Heart right ventricle (tissue), 16 donors: ENCODE data around the gene GAA. TPM values are rescaled to one million over a fixed set of nuclear protein-coding genes. Genes with fewer than 3 reads are reported as not detected.
A peak's percentile ranks its signal among the peaks of the same experiment; 100 is the strongest.

ENCODE experiments used
- ATAC-seq, 8 donors: fragments of 200-7000 bp; cut with Tn5 transposase; one replicate each; pipeline ENCODE4 v1.9.1; 2020; ENCODE audit warnings: mild to moderate bottlenecking in 8 of 8, moderate library complexity in 8 of 8, moderate number of reproducible peaks in 1 of 8
- DNase-seq, 2 donors: peaks; one replicate each; pipeline ENCODE4 v3.0.0-alpha.2; 2020
- H3K27ac ChIP-seq, 10 donors: fragments of 200-600 bp; sonication (generic) in 2 of 10; one replicate each; pipeline versions ENCODE4 v1.5.0 to v1.8.0; 2020 to 2022; ENCODE audit warnings: mild to moderate bottlenecking in 3 of 10
- H3K27me3 ChIP-seq, 7 donors: fragments of 200-600 bp; one replicate each; pipeline ENCODE4 v1.8.0; 2021 to 2022; ENCODE audit warnings: mild to moderate bottlenecking in 2 of 7
- H3K36me3 ChIP-seq, 9 donors: fragments of 200-600 bp; sonication (generic) in 1 of 9; one replicate each; pipeline versions ENCODE4 v1.5.0 to v1.8.0; 2020 to 2022; ENCODE audit warnings: mild to moderate bottlenecking in 2 of 9
- H3K4me1 ChIP-seq, 9 donors: fragments of 200-600 bp; sonication (generic) in 1 of 9; one replicate each; pipeline versions ENCODE4 v1.5.0 to v1.8.0; 2020 to 2022; ENCODE audit warnings: mild to moderate bottlenecking in 4 of 9
- H3K4me3 ChIP-seq, 10 donors: fragments of 200-600 bp; sonication (generic) in 2 of 10; one replicate each; pipeline versions ENCODE4 v1.5.0 to v1.8.0; 2020 to 2022; ENCODE audit warnings: mild to moderate bottlenecking in 7 of 10, moderate library complexity in 2 of 10
- H3K9me3 ChIP-seq, 11 donors: fragments of 200-600 bp in 10 of 11; sonication (generic) in 2 of 11; one replicate each; pipeline versions ENCODE4 v1.5.0 to v1.8.0; 2013 to 2022; ENCODE audit warnings: mild to moderate bottlenecking in 2 of 11, control low read depth in 1 of 11, moderate library complexity in 1 of 11
- WGBS, 2 donors: extraction: QIAGEN DNeasy Blood & Tissue Kit; methylation state at CpG; one replicate each; pipeline ENCODE4 v1.1.7; 2013; ENCODE audit warnings: inconsistent platforms in 1 of 2; 5-methylcytosine and 5-hydroxymethylcytosine counted together
- intact Hi-C, 10 donors: fragments of 100-400 bp; cut with DNase I; formaldehyde crosslinking; loops; one replicate each; pipeline versions ENCODE4 v1.11.1 to v1.14.2; 2022
- polyA plus RNA-seq, 2 donors: library from polyadenylated mRNA; stranded (reverse); fragments of 200-250 nt; gene quantifications; one replicate each; pipeline ENCODE4 v1.2.3, GENCODE V29; 2013
- total RNA-seq, 10 donors: library from RNA; stranded (reverse); fragmentation: NEBNext Ultra II Directional in 3 of 10; extraction: Animal tissue kit (Norgen Biotek cat#: 25700) in 3 of 10; gene quantifications; one replicate each; pipeline versions ENCODE4 v1.2.1 to v1.2.4, GENCODE V29; 2021 to 2023
- TF ChIP-seq, protein P1 (sequence below), 9 donors: fragments of 200-600 bp; sonication (generic) in 2 of 9; IDR thresholded peaks; one replicate each; pipeline versions ENCODE4 v1.5.0 to v1.8.0; 2021 to 2022; ENCODE audit warnings: antibody characterized with exemption in 9 of 9, mild to moderate bottlenecking in 5 of 9, moderate library complexity in 1 of 9
- donor health status: Arrhythmogenic right ventricular cardiomyopathy.
- donor health status: ischemic (EF 13 %, LVEDD 7.1; RV severe dilation, severe dysfunction).
- donor health status: healthy with polysubstance abuse.
- donor health status: DM: no; HTN: yes; CAD: no.
- donor health status: DM: no; HTN: no; CAD: no.
- donor health status: ischemic (EF 25% LVEDD 6.9; RV normal size, moderate dysfunction).
- donor health status: ischemic (EF 25% LVEDD 5.7; RV mildly dilated, moderate dysfunction).
- donor health status: healthy.
- donor health status: DM: yes; HTN: yes; CAD: no.
- donor health status: Ischemic cardiomyopathy.
- donor health status: ischemic (EF 35%, LVEDD 5.7; RV mildly dilated, moderate dysfunction).
- donor health status: nonischemic (EF 11% LVEDD 7.7; RV severe dilation, severe dysfunction).
- donor health status: DM: yes; HTN: yes; CAD: no.
- donor health status: PGD.
- donor health status: ischemic (EF 29% LVEDD 5.4; RV normal size, mild dysfunction).
- donor health status: nonischemic (EF 23%, LVEDD 6.1; RV moderate dilation, normal function).

The GAA gene
- total and polyA plus RNA-seq, 12 donors = 26.4 to 67.7 (median 49.6) TPM

DNA sequence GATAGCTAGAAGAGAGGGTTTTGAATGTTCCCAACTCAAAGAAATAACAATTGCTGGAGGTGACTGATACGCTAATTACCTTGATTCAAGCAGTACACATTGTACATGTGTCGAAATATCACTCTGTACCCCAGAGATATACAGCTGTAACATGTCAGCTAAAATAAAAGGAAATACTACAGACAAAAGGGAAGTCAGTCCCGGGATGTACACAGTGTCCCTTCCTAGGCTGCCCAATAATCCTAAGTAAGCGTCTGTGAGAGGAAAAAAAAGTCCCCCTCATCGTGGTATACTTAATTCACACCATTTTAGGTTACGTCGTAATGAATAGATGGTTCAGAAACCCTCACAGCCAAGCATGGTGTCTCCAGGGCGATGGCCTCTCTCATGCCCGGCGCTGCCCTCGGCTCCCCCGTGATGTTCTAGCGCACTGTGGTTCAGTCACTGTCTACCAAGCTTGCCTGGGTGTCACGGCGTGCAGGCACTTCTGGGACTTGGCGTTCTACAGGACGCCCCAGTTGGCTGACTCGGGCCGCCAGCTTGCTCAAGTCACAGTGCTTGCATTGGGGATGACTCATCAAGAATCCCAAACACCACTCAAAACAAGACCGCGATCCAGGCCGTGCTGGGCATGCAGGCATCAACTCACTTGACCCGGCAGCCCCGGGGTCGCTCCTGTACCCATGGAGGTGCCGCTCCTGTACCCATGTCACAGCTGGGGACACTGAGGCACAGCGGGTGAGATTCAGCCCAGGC lies 37.4 kb upstream of the GAA start:
- Histone ChIP-seq H3K27ac (peak overlapping the region in 2 of 10 donors; percentile 26 to 73), H3K4me1 (peaks cover 6 to 26% (median 9%) of the 10 kb centered on the region in 9 donors), H3K27me3 (no peaks in the 10 kb centered on the region), H3K36me3 (peaks cover 0 to 1% (median 0%) of the 10 kb centered on the region in 9 donors), H3K4me3 (no peak overlapping the region), H3K9me3 (no peaks in the 10 kb centered on the region)
- 88% methylated on average over 27 of the region's 27 CpGs for WGBS, 2 donors
- intact Hi-C loops = no loop called here
- DNase-seq = peak in 1 of 2 donors; percentile 38
- peak in 6 of 8 donors; percentile 5 to 69 (median 23) for ATAC-seq
- TF ChIP-seq, protein P1, sequence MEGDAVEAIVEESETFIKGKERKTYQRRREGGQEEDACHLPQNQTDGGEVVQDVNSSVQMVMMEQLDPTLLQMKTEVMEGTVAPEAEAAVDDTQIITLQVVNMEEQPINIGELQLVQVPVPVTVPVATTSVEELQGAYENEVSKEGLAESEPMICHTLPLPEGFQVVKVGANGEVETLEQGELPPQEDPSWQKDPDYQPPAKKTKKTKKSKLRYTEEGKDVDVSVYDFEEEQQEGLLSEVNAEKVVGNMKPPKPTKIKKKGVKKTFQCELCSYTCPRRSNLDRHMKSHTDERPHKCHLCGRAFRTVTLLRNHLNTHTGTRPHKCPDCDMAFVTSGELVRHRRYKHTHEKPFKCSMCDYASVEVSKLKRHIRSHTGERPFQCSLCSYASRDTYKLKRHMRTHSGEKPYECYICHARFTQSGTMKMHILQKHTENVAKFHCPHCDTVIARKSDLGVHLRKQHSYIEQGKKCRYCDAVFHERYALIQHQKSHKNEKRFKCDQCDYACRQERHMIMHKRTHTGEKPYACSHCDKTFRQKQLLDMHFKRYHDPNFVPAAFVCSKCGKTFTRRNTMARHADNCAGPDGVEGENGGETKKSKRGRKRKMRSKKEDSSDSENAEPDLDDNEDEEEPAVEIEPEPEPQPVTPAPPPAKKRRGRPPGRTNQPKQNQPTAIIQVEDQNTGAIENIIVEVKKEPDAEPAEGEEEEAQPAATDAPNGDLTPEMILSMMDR (IDR thresholded peaks at IDR 0.05) = no peak

DNA sequence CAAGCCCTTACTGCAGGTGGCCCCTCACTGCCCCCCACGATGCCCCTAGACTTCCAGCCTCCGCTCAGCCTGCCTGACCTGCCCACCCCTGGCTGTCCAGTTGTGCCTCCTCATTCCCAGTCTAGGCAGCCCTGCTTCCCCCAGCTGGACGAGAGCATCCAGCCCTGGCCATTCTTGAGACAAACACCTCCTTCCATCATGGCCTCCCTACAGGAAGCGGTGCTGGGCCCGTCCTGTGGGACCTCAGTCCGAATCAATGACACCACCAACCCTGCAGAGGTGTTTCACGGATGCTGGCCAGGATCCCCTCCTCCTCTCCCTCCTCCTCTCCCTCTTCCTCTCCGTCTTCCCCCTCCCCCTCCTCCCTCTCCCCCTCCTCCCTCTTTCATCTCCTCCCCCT lies 36.7 kb upstream of the GAA start:
- Histone ChIP-seq H3K36me3 (no peaks in the 10 kb centered on the region), H3K4me1 (peaks cover 6 to 33% (median 16%) of the 10 kb centered on the region in 9 donors), H3K27ac (peak overlapping the region in 1 of 10 donors; percentile 73), H3K9me3 (no peaks in the 10 kb centered on the region), H3K27me3 (no peaks in the 10 kb centered on the region), H3K4me3 (no peak overlapping the region)
- TF ChIP-seq, protein P1 (IDR thresholded peaks at IDR 0.05) = no peak
- ATAC-seq (no peak), DNase-seq (no peak)
- 75 to 81% methylated on average over 8 of the region's 8 CpGs for WGBS, 2 donors
- intact Hi-C loops = no loop called here

DNA sequence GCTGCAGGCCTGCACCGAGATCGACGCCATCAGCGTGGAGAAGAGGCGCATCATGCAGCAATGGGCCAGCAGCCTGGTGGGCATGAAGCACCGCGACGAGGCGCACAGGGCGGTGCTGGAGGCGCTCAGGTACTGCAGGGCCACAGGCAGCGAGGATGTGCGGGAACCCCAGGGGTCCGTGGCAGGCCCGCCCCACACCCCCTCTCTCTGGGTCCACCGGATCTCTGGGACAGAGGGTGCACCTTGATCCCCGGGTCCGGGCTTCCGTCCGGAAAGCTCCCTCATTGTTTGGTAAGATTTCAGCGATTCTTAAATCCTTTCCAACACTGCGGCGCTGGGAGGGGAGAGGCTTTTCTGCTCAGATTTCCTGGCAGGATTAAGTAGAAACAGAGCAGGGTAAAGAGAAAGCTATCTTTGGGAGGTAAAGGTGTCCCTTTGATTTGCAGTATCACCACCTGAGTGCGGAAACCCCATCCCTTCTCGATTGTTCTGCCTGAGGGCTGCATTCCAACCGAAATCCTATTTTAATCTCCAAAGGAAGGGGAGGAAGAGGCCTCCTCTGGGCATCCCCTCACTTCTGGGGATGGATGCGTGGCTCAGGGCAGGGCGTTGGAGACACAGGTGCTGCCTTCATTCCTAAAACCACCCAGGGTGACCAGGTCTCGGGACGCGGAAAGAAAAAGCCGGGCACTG lies 35.8 kb upstream of the GAA start:
- DNase-seq (no peak), ATAC-seq (no peak)
- peaks cover 9 to 42% (median 25%) of the 10 kb centered on the region in 9 donors for H3K4me1 ChIP-seq
- intact Hi-C loops = no loop called here
- no peaks in the 10 kb centered on the region for H3K27me3 ChIP-seq
- H3K36me3 ChIP-seq = no peaks in the 10 kb centered on the region
- WGBS, 2 donors = 76 to 86% methylated on average over 32 of the region's 32 CpGs
- TF ChIP-seq, protein P1 (IDR thresholded peaks at IDR 0.05) = no peak
- H3K4me3 ChIP-seq = no peak overlapping the region
- H3K27ac ChIP-seq = no peak overlapping the region
- no peaks in the 10 kb centered on the region for H3K9me3 ChIP-seq

DNA sequence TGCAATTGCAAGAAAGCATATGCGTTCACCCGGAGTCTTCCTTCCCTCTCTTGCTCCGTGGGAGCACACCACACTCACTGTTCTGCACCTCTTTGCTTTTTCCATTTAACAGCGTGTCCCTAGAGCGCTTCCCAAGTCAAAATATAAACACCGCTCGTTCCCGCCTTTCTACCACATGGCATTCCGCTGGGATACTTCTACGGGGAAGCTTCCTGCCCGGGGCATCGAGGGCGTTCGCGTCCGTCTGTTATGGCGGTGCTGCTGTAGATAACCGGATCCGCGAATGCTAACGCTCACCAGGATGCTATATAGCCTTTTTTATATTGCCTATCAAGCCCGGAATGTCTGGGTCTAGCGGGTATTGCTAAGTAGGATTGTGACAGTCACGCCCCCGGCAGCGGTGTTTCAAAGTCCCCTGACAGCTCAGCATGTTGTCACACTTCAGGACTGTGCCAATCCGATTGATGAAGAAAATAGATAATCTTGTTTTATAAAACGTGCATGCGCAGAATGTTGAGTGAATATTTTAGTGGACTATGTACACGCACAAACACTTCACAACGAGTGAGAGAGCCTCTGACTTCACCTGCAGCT lies 33.9 kb upstream of the GAA start:
- H3K27ac ChIP-seq = no peak overlapping the region
- TF ChIP-seq, protein P1 (IDR thresholded peaks at IDR 0.05) = no peak
- no peaks in the 10 kb centered on the region for H3K9me3 ChIP-seq
- no peak for DNase-seq
- no peaks in the 10 kb centered on the region for H3K27me3 ChIP-seq
- no peak overlapping the region for H3K4me3 ChIP-seq
- 89 to 96% methylated on average over 31 of the region's 31 CpGs for WGBS, 2 donors
- no peak for ATAC-seq
- no peaks in the 10 kb centered on the region for H3K36me3 ChIP-seq
- peaks cover 17 to 56% (median 40%) of the 10 kb centered on the region in 9 donors for H3K4me1 ChIP-seq
- intact Hi-C loops = no loop called here
